ENCODE data around the gene OAS3.
"Not testable (repeated sequence)": the region's sequence is repeated elsewhere in the genome, so short reads cannot be mapped to it uniquely, and the experiment has no call there.

The OAS3 gene

GRCh38 chr12:112986291-112986800 is 48.1 kb downstream of the OAS3 start (continued):
- TF ChIP-seq CREB5 (CRISPR knock-in tag; IDR thresholded peaks at IDR 0.05; ENCODE audit: low read depth) = no peak
- no peak for TF ChIP-seq POU6F1 (CRISPR knock-in tag; IDR thresholded peaks at IDR 0.05; ENCODE audit: borderline replicate concordance, low read depth)
- TF ChIP-seq SNAI2 (CRISPR knock-in tag; IDR thresholded peaks at IDR 0.05) = no peak

- ATAC-seq = no peak
- TF ChIP-seq CSDC2 (CRISPR knock-in tag; IDR thresholded peaks at IDR 0.05) (no peak), ESRRG (CRISPR knock-in tag; IDR thresholded peaks at IDR 0.05) (no peak), ZNF565 (CRISPR knock-in tag; conservative IDR thresholded peaks at IDR 0.05; ENCODE audit: low read depth) (no peak), ZNF70 (CRISPR knock-in tag; IDR thresholded peaks at IDR 0.05) (no peak), TOX (CRISPR knock-in tag; IDR thresholded peaks at IDR 0.05; ENCODE audit: borderline replicate concordance) (no peak), SNAI2 (CRISPR knock-in tag; IDR thresholded peaks at IDR 0.05) (no peak), BACH2 (CRISPR knock-in tag; IDR thresholded peaks at IDR 0.05; ENCODE audit: borderline replicate concordance) (no peak), RARB (CRISPR knock-in tag; IDR thresholded peaks at IDR 0.05) (no peak), TCF4 (CRISPR knock-in tag; IDR thresholded peaks at IDR 0.05; ENCODE audit: borderline replicate concordance) (no peak), OSR1 (CRISPR knock-in tag; IDR thresholded peaks at IDR 0.05) (no peak), CSRNP3 (CRISPR knock-in tag; IDR thresholded peaks at IDR 0.05) (no peak), ISL1 (CRISPR knock-in tag; IDR thresholded peaks at IDR 0.05) (no peak), TSHZ2 (CRISPR knock-in tag; IDR thresholded peaks at IDR 0.05) (no peak), ARNTL (CRISPR knock-in tag; IDR thresholded peaks at IDR 0.05; ENCODE audit: borderline replicate concordance, low read depth) (no peak), ZC3H10 (CRISPR knock-in tag; IDR thresholded peaks at IDR 0.05) (no peak), POU6F1 (CRISPR knock-in tag; IDR thresholded peaks at IDR 0.05; ENCODE audit: borderline replicate concordance, low read depth) (no peak), PATZ1 (CRISPR knock-in tag; IDR thresholded peaks at IDR 0.05; ENCODE audit: borderline replicate concordance) (no peak), ZFP3 (CRISPR knock-in tag; IDR thresholded peaks at IDR 0.05) (no peak), GLIS3 (CRISPR knock-in tag; IDR thresholded peaks at IDR 0.05) (no peak)
Measured at GRCh38 chr12:112987561-112987960, 49.3 kb downstream of the OAS3 start.

GRCh38 chr12:112988224-112988623 is 50.0 kb downstream of the OAS3 start:
- no peak for ATAC-seq
- TF ChIP-seq OSR1 (CRISPR knock-in tag; IDR thresholded peaks at IDR 0.05) (no peak), POU6F1 (CRISPR knock-in tag; IDR thresholded peaks at IDR 0.05; ENCODE audit: borderline replicate concordance, low read depth) (no peak)

- not testable (repeated sequence) for ATAC-seq
Measured at GRCh38 chr12:112988823-112989385, 50.6 kb downstream of the OAS3 start.

Data from SK-N-SH treated with all-trans-retinoic acid at 6 μM for 48 hours (cell line).